ENCODE measurements around the gene TRPM3.

The TRPM3 gene

GRCh38 chr9:70488793-70489105 is 632.7 kb downstream of the TRPM3 start:
- Histone ChIP-seq H3K79me2 (ENCODE audit: low read length) (no peaks in the 10 kb centered on the region), H3K27me3 (ENCODE audit: low read depth, low read length) (no peaks in the 10 kb centered on the region; the same call in 1 of the 2 replicates), H3K27ac (ENCODE audit: low read length) (no peak overlapping the region), H3K9ac (ENCODE audit: low read length) (no peak overlapping the region), H3K4me1 (ENCODE audit: low read length) (no peaks in the 10 kb centered on the region), H3K4me2 (ENCODE audit: low read length) (no peak overlapping the region), H2AFZ (ENCODE audit: low read depth, low read length) (no peak overlapping the region), H3K9me3 (ENCODE audit: insufficient read depth, low read length) (no peaks in the 10 kb centered on the region), H4K20me1 (ENCODE audit: insufficient read depth, low read length) (no peaks in the 10 kb centered on the region), H3K36me3 (replicated peaks; ENCODE audit: low read depth, low read length) (no peaks in the 10 kb centered on the region), H3K4me3 (ENCODE audit: low read length) (no peak overlapping the region)
- TF ChIP-seq CTCF (IDR thresholded peaks at IDR 0.05; ENCODE audit: low read depth, low read length) (no peak), EZH2phosphoT487 (IDR thresholded peaks at IDR 0.05; ENCODE audit: low read depth) (no peak)

DNA sequence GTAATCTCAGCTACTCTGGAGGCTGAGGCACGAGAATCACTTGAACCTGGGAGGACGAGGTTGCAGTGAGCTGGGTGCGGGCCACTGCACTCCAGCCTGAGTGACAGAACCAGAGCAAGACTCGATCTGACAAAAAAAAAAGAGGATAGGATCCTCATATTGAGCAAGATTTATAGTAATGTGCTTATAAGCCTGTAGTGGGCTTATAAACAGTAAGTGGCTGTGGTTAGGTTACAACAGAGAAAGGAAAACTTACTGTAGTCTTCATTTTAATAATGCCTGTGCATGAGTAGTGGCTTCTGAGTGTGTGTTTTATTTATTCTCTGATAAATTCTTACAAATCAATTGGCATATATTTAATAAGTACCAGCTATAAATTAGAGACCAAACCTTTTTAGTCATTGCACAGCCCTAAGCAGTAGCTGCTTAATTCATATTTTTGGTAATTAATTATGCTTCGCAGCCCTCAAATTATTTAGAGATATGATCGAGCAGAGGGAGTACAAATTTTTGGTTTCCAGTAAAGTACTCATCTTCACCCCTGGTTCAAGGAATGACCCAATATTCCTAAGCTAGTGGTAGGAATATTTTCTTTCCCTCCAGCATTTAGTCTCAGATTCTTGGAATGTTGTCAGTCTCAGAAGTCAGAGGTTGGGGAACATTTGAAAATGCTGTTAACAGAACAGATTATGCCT is 633.2 kb downstream of the TRPM3 start:
- no peaks in the 10 kb centered on the region for H3K9me3 ChIP-seq (ENCODE audit: insufficient read depth, low read length)
- H3K4me1 ChIP-seq (ENCODE audit: low read length) = no peaks in the 10 kb centered on the region
- H3K4me3 ChIP-seq (ENCODE audit: low read length) = no peak overlapping the region
- H3K36me3 ChIP-seq (replicated peaks; ENCODE audit: low read depth, low read length) = no peaks in the 10 kb centered on the region
- H3K79me2 ChIP-seq (ENCODE audit: low read length) = no peaks in the 10 kb centered on the region
- H2AFZ ChIP-seq (ENCODE audit: low read depth, low read length) = no peak overlapping the region
- H3K27me3 ChIP-seq (ENCODE audit: low read depth, low read length) = no peaks in the 10 kb centered on the region; the same call in 1 of the 2 replicates
- no peak overlapping the region for H3K27ac ChIP-seq (ENCODE audit: low read length)
- no peak overlapping the region for H3K4me2 ChIP-seq (ENCODE audit: low read length)
- no peak overlapping the region for H3K9ac ChIP-seq (ENCODE audit: low read length)
- H4K20me1 ChIP-seq (ENCODE audit: insufficient read depth, low read length) = no peaks in the 10 kb centered on the region
- TF ChIP-seq CTCF (IDR thresholded peaks at IDR 0.05; ENCODE audit: low read depth, low read length) = no peak
- no peak for TF ChIP-seq EZH2phosphoT487 (IDR thresholded peaks at IDR 0.05; ENCODE audit: low read depth)

DNA sequence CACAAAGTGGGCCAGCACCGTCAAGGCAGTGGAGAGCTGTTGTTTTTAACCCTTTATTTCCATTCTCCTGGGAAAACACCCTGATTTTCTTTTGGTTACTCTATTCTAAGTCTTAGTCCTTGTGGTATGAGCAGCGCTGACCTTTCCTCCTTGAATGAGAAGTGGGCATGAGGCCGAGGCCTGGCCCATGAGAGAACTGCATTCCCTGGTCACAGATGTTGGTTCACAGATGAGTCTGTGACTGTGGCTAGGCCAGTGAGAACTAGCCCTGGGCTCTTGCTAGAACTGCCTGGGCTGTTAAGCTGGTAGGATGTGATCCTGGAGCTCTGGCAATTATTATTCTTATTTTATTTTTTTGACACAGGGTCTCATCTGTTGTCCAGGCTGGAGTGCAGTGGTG is 635.3 kb downstream of the TRPM3 start:
- Histone ChIP-seq H3K4me2 (ENCODE audit: low read length) (no peak overlapping the region), H2AFZ (ENCODE audit: low read depth, low read length) (no peak overlapping the region), H3K27me3 (ENCODE audit: low read depth, low read length) (no peaks in the 10 kb centered on the region), H4K20me1 (ENCODE audit: insufficient read depth, low read length) (no peaks in the 10 kb centered on the region), H3K9me3 (ENCODE audit: insufficient read depth, low read length) (no peaks in the 10 kb centered on the region), H3K79me2 (ENCODE audit: low read length) (no peaks in the 10 kb centered on the region), H3K27ac (ENCODE audit: low read length) (no peak overlapping the region), H3K4me3 (ENCODE audit: low read length) (no peak overlapping the region), H3K4me1 (ENCODE audit: low read length) (no peaks in the 10 kb centered on the region), H3K9ac (ENCODE audit: low read length) (no peak overlapping the region), H3K36me3 (replicated peaks; ENCODE audit: low read depth, low read length) (no peaks in the 10 kb centered on the region)
- TF ChIP-seq EZH2phosphoT487 (IDR thresholded peaks at IDR 0.05; ENCODE audit: low read depth) (no peak), CTCF (IDR thresholded peaks at IDR 0.05; ENCODE audit: low read depth, low read length) (no peak)

GRCh38 chr9:70485273-70485858 is 636.1 kb downstream of the TRPM3 start:
- no peaks in the 10 kb centered on the region for H3K9me3 ChIP-seq (ENCODE audit: insufficient read depth, low read length)
- no peak overlapping the region for H2AFZ ChIP-seq (ENCODE audit: low read depth, low read length)
- H3K4me3 ChIP-seq (ENCODE audit: low read length) = no peak overlapping the region
- H3K27me3 ChIP-seq (ENCODE audit: low read depth, low read length) = no peaks in the 10 kb centered on the region
- H3K9ac ChIP-seq (ENCODE audit: low read length) = no peak overlapping the region
- H3K36me3 ChIP-seq (replicated peaks; ENCODE audit: low read depth, low read length) = no peaks in the 10 kb centered on the region
- no peaks in the 10 kb centered on the region for H4K20me1 ChIP-seq (ENCODE audit: insufficient read depth, low read length)
- no peak overlapping the region for H3K27ac ChIP-seq (ENCODE audit: low read length)
- TF ChIP-seq EZH2phosphoT487 (IDR thresholded peaks at IDR 0.05; ENCODE audit: low read depth) = no peak
- TF ChIP-seq CTCF (IDR thresholded peaks at IDR 0.05; ENCODE audit: low read depth, low read length) = no peak
- no peaks in the 10 kb centered on the region for H3K79me2 ChIP-seq (ENCODE audit: low read length)
- no peak overlapping the region for H3K4me2 ChIP-seq (ENCODE audit: low read length)
- no peaks in the 10 kb centered on the region for H3K4me1 ChIP-seq (ENCODE audit: low read length)

All from OCI-LY3 (cell line).